ENCODE measurements around the gene ZNF195. TPM values are rescaled to one million over a fixed set of nuclear protein-coding genes. Genes with fewer than 3 reads are reported as not detected.

ZNF195 gene
- total RNA-seq, 4 donors from 2014 or later, result 8.7 to 25.4 (median 11.1) TPM

DNA sequence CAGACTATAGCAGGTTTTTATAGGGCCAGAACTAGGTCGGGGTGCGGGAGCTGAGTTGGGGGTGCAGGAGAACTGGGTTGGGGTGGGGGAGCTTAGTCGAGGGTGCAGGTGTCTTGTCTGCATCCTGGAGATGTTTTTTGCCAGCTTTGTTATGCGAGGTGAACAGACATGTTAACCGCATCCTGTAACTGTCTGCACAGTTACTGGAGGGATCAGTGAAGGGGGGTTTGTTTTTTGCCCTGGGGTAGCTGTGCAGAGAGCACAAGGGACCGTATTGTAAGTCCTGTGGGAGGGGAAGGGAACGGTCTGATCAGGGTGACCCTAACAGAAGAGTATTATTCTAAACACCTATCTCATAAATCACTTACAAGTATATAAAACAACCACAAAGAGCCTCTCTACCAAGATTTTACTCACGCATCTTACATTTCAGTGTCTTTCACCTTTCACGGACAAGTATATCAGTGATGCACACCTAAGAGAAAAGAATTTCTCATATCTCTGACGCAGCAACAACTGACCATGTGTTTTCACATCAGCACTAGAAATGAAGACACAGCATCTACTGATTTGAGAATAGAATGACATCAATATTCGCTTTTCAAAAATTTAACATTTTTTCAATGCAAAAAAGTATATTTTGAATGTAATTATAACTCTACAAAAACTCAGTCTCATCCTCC is 20.8 kb downstream of the ZNF195 start:
- TF ChIP-seq POLR2A (IDR thresholded peaks at IDR 0.05) (no peak), CTCF (IDR thresholded peaks at IDR 0.05) (no peak)
- intact Hi-C loops (cut with DNase I; ENCODE audit: low total_unique reads), result no loop called here
- no peak for DNase-seq (ENCODE audit: low spot score in 2 of 2)
- H3K4me3 ChIP-seq (ENCODE audit: low read depth, poor library complexity, severe bottlenecking), result no peak overlapping the region
- 88% methylated on average over 11 of the region's 11 CpGs for WGBS, 2 donors

- H3K4me3 ChIP-seq (ENCODE audit: low read depth, poor library complexity, severe bottlenecking), result no peak overlapping the region
- no peak for TF ChIP-seq CTCF (IDR thresholded peaks at IDR 0.05)
- no peak for TF ChIP-seq POLR2A (IDR thresholded peaks at IDR 0.05)
- WGBS, 2 donors, result 91 to 97% methylated on average over 11 of the region's 11 CpGs
- DNase-seq (ENCODE audit: low spot score in 2 of 2), result no peak
- intact Hi-C loops (cut with DNase I; ENCODE audit: low total_unique reads), result no loop called here
These were observed 21.6 kb downstream of the ZNF195 start for GRCh38 chr11:3357302-3357701.

GRCh38 chr11:3356858-3357257 is 22.1 kb downstream of the ZNF195 start:
- no peak for DNase-seq (ENCODE audit: low spot score in 2 of 2)
- intact Hi-C loops (cut with DNase I; ENCODE audit: low total_unique reads), result no loop called here
- H3K4me3 ChIP-seq (ENCODE audit: low read depth, poor library complexity, severe bottlenecking), result no peak overlapping the region
- 96 to 97% methylated on average over 10 of the region's 10 CpGs for WGBS, 2 donors
- TF ChIP-seq CTCF (IDR thresholded peaks at IDR 0.05) (no peak), POLR2A (IDR thresholded peaks at IDR 0.05) (no peak)

- H3K4me3 ChIP-seq (ENCODE audit: low read depth, poor library complexity, severe bottlenecking), result no peak overlapping the region
- intact Hi-C loops (cut with DNase I; ENCODE audit: low total_unique reads), result no loop called here
- 90 to 92% methylated on average over 5 of the region's 5 CpGs for WGBS, 2 donors
- DNase-seq (ENCODE audit: low spot score in 2 of 2), result no peak
- TF ChIP-seq POLR2A (IDR thresholded peaks at IDR 0.05) (no peak), CTCF (IDR thresholded peaks at IDR 0.05) (no peak)
These were observed 25.9 kb downstream of the ZNF195 start for GRCh38 chr11:3353066-3353465.

DNA sequence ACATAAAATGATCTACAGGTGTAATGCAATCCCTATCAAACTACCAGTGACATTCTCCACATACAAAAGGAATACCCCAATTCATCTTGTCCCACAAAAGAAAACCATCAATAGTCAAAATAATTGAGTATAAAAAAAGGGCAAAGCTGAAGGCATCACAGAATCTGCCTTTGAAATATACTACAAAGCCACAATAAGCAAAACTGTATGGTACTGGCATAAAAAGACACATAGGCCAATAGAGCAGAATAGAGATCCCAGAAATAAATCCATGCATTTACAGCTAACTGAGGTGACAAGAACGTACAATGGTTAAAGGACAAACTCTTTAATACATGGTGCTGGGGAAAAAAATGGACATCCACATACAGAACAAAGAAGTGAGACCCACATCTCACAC is 31.8 kb downstream of the ZNF195 start:
- TF ChIP-seq POLR2A (IDR thresholded peaks at IDR 0.05) (no peak), CTCF (IDR thresholded peaks at IDR 0.05) (no peak)
- WGBS, 2 donors, result 82 to 98% methylated on average over 1 of the region's 1 CpG
- no peak for DNase-seq (ENCODE audit: low spot score in 2 of 2)
- no peak overlapping the region for H3K4me3 ChIP-seq (ENCODE audit: low read depth, poor library complexity, severe bottlenecking)
- intact Hi-C loops (cut with DNase I; ENCODE audit: low total_unique reads), result no loop called here

GRCh38 chr11:3346587-3346986 is 32.4 kb downstream of the ZNF195 start:
- intact Hi-C loops (cut with DNase I; ENCODE audit: low total_unique reads), result no loop called here
- H3K4me3 ChIP-seq (ENCODE audit: low read depth, poor library complexity, severe bottlenecking), result no peak overlapping the region
- TF ChIP-seq POLR2A (IDR thresholded peaks at IDR 0.05) (no peak), CTCF (IDR thresholded peaks at IDR 0.05) (no peak)
- no peak for DNase-seq (ENCODE audit: low spot score in 2 of 2)
- 95 to 96% methylated on average over 9 of the region's 9 CpGs for WGBS, 2 donors

Measured in lower leg skin (tissue), 4 donors.